ENCODE data around the gene KLK7. TPM values are rescaled to one million over a fixed set of nuclear protein-coding genes. Genes with fewer than 3 reads are reported as not detected.

The KLK7 gene
- total RNA-seq, 1 experiment from 2014 or later, result 3.6 TPM

GRCh38 chr19:51025401-51025800 is 41.7 kb upstream of the KLK7 start:
- ChIA-PET POLR2A (ENCODE audit: unreplicated experiment) (no interaction called here), CTCF (no interaction called here)
- TF ChIP-seq, protein P1, sequence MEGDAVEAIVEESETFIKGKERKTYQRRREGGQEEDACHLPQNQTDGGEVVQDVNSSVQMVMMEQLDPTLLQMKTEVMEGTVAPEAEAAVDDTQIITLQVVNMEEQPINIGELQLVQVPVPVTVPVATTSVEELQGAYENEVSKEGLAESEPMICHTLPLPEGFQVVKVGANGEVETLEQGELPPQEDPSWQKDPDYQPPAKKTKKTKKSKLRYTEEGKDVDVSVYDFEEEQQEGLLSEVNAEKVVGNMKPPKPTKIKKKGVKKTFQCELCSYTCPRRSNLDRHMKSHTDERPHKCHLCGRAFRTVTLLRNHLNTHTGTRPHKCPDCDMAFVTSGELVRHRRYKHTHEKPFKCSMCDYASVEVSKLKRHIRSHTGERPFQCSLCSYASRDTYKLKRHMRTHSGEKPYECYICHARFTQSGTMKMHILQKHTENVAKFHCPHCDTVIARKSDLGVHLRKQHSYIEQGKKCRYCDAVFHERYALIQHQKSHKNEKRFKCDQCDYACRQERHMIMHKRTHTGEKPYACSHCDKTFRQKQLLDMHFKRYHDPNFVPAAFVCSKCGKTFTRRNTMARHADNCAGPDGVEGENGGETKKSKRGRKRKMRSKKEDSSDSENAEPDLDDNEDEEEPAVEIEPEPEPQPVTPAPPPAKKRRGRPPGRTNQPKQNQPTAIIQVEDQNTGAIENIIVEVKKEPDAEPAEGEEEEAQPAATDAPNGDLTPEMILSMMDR (conservative IDR thresholded peaks at IDR 0.05; ENCODE audit: low read depth, low read length), result no peak
- TF ChIP-seq EZH2 (IDR thresholded peaks at IDR 0.05; ENCODE audit: low read length, unreplicated experiment) (no peak), EZH2phosphoT487 (IDR thresholded peaks at IDR 0.05; ENCODE audit: borderline replicate concordance, low read length) (no peak)
- intact Hi-C loops (cut with micrococcal nuclease), result no loop called here
- H3K27ac ChIP-seq (ENCODE audit: low read length), result no peak overlapping the region
- no peak for DNase-seq
- H3K79me2 ChIP-seq (ENCODE audit: low read length), result no peaks in the 10 kb centered on the region
- H4K20me1 ChIP-seq (ENCODE audit: low read length), result no peaks in the 10 kb centered on the region
- peaks cover 3% of the 10 kb centered on the region; the same call in 1 of the 2 replicates for H3K27me3 ChIP-seq (ENCODE audit: low read length)
- H3F3A ChIP-seq (ENCODE audit: low read length, unreplicated experiment), result no peaks in the 10 kb centered on the region
- no peak overlapping the region for H3K9ac ChIP-seq (ENCODE audit: low read length)
- no peak overlapping the region for H3K4me2 ChIP-seq (ENCODE audit: low read length)
- H3K9me3 ChIP-seq (ENCODE audit: low read length), result no peaks in the 10 kb centered on the region
- no peak overlapping the region for H3K4me3 ChIP-seq (ENCODE audit: low read length)
- H2AFZ ChIP-seq (ENCODE audit: low read length), result no peak overlapping the region
- no TSS peak for BruUV-seq (replicated peaks)
- no peaks in the 10 kb centered on the region for H3K9me2 ChIP-seq (replicated peaks; ENCODE audit: low read length)
- H3K4me1 ChIP-seq (ENCODE audit: insufficient read depth, low read length), result peaks cover 5% of the 10 kb centered on the region
- ATAC-seq, result no peak
- H3K36me3 ChIP-seq (ENCODE audit: low read depth, low read length), result no peaks in the 10 kb centered on the region

- no TSS peak for BruUV-seq (replicated peaks)
- Histone ChIP-seq H3K9me3 (ENCODE audit: low read length) (no peaks in the 10 kb centered on the region), H3K4me1 (ENCODE audit: insufficient read depth, low read length) (peaks cover 5% of the 10 kb centered on the region), H3K27ac (ENCODE audit: low read length) (no peak overlapping the region), H3K4me3 (ENCODE audit: low read length) (no peak overlapping the region), H3F3A (ENCODE audit: low read length, unreplicated experiment) (no peaks in the 10 kb centered on the region), H3K9me2 (replicated peaks; ENCODE audit: low read length) (no peaks in the 10 kb centered on the region), H2AFZ (ENCODE audit: low read length) (no peak overlapping the region), H4K20me1 (ENCODE audit: low read length) (no peaks in the 10 kb centered on the region), H3K36me3 (ENCODE audit: low read depth, low read length) (no peaks in the 10 kb centered on the region), H3K9ac (ENCODE audit: low read length) (no peak overlapping the region), H3K4me2 (ENCODE audit: low read length) (no peak overlapping the region), H3K27me3 (ENCODE audit: low read length) (peaks cover 3% of the 10 kb centered on the region; the same call in 1 of the 2 replicates), H3K79me2 (ENCODE audit: low read length) (no peaks in the 10 kb centered on the region)
- ATAC-seq (no peak), DNase-seq (no peak)
- CTCF ChIA-PET, result no interaction called here
- POLR2A ChIA-PET (ENCODE audit: unreplicated experiment), result no interaction called here
- TF ChIP-seq, protein P1 (conservative IDR thresholded peaks at IDR 0.05; ENCODE audit: low read depth, low read length), result no peak
- no peak for TF ChIP-seq EZH2 (IDR thresholded peaks at IDR 0.05; ENCODE audit: low read length, unreplicated experiment)
- no peak for TF ChIP-seq EZH2phosphoT487 (IDR thresholded peaks at IDR 0.05; ENCODE audit: borderline replicate concordance, low read length)
- intact Hi-C loops (cut with micrococcal nuclease), result loop anchor here (5.0 kb wide), 1 partner anchor 318 kb away; no protein-coding TSS in a partner anchor
Observed at GRCh38 chr19:51024924-51025323, 41.2 kb upstream of the KLK7 start.

GRCh38 chr19:51023946-51024345 is 40.2 kb upstream of the KLK7 start:
- H3K4me3 ChIP-seq (ENCODE audit: low read length), result no peak overlapping the region
- no peaks in the 10 kb centered on the region for H3K79me2 ChIP-seq (ENCODE audit: low read length)
- no peaks in the 10 kb centered on the region for H3K36me3 ChIP-seq (ENCODE audit: low read depth, low read length)
- no peak overlapping the region for H3K4me2 ChIP-seq (ENCODE audit: low read length)
- peaks cover 8% of the 10 kb centered on the region for H3K4me1 ChIP-seq (ENCODE audit: insufficient read depth, low read length)
- BruUV-seq (replicated peaks), result no TSS peak
- no peaks in the 10 kb centered on the region for H3F3A ChIP-seq (ENCODE audit: low read length, unreplicated experiment)
- ATAC-seq (no peak), DNase-seq (no peak)
- H3K9me2 ChIP-seq (replicated peaks; ENCODE audit: low read length), result no peaks in the 10 kb centered on the region
- intact Hi-C loops (cut with micrococcal nuclease), result loop anchor here (5.0 kb wide), 1 partner anchor 317 kb away; no protein-coding TSS in a partner anchor
- TF ChIP-seq, protein P1 (conservative IDR thresholded peaks at IDR 0.05; ENCODE audit: low read depth, low read length), result no peak
- TF ChIP-seq EZH2 (IDR thresholded peaks at IDR 0.05; ENCODE audit: low read length, unreplicated experiment), result no peak
- TF ChIP-seq EZH2phosphoT487 (IDR thresholded peaks at IDR 0.05; ENCODE audit: borderline replicate concordance, low read length), result no peak
- peaks cover 3% of the 10 kb centered on the region; the same call in 1 of the 2 replicates for H3K27me3 ChIP-seq (ENCODE audit: low read length)
- no peak overlapping the region for H3K9ac ChIP-seq (ENCODE audit: low read length)
- no peak overlapping the region for H2AFZ ChIP-seq (ENCODE audit: low read length)
- no peak overlapping the region for H3K27ac ChIP-seq (ENCODE audit: low read length)
- no peaks in the 10 kb centered on the region for H3K9me3 ChIP-seq (ENCODE audit: low read length)
- ChIA-PET POLR2A (ENCODE audit: unreplicated experiment) (no interaction called here), CTCF (no interaction called here)
- H4K20me1 ChIP-seq (ENCODE audit: low read length), result no peaks in the 10 kb centered on the region

Measured in PC-3 (cell line).